Stimulated activated memory B cell treated with anti-CD40 and anti-IgM and Interleukin-4, amounts not matched to agents 10 μg/mL and 1 μg/mL and 100 μg/mL, for 72 hours (primary cell): Measurements from ENCODE around the gene WDR5.
A peak's percentile ranks its signal among the peaks of the same experiment; 100 is the strongest.

Source experiments
- ATAC-seq: fragments of 150-1000 bp; cut with Tn5 transposase; 2 replicates; pipeline ENCODE4 v1.10.0; 2021
- H3K27ac Mint-ChIP-seq: one replicate; pipeline ENCODE4 v1.8.0; 2022; ENCODE audit warnings: mild to moderate bottlenecking, mixed read lengths
- H3K27me3 Mint-ChIP-seq: one replicate; pipeline ENCODE4 v1.8.0; 2022; ENCODE audit warnings: mixed read lengths
- H3K36me3 Mint-ChIP-seq: one replicate; pipeline ENCODE4 v1.8.0; 2022; ENCODE audit warnings: mixed read lengths
- H3K4me1 Mint-ChIP-seq: one replicate; pipeline ENCODE4 v1.8.0; 2022; ENCODE audit warnings: mixed read lengths
- H3K4me3 Mint-ChIP-seq: one replicate; pipeline ENCODE4 v1.8.0; 2022; ENCODE audit warnings: mild to moderate bottlenecking, moderate library complexity, mixed read lengths
- H3K9me3 Mint-ChIP-seq: one replicate; pipeline ENCODE4 v1.8.0; 2022; ENCODE audit warnings: mixed read lengths

WDR5 gene

GRCh38 chr9:134192951-134193731 is 57.3 kb downstream of the WDR5 start:
- Mint-ChIP-seq H3K4me3 (no peak overlapping the region), H3K36me3 (no peaks in the 10 kb centered on the region), H3K27me3 (peaks cover 49% of the 10 kb centered on the region), H3K4me1 (peaks cover 7% of the 10 kb centered on the region), H3K27ac (no peak overlapping the region), H3K9me3 (no peaks in the 10 kb centered on the region)
- ATAC-seq, result no peak

DNA sequence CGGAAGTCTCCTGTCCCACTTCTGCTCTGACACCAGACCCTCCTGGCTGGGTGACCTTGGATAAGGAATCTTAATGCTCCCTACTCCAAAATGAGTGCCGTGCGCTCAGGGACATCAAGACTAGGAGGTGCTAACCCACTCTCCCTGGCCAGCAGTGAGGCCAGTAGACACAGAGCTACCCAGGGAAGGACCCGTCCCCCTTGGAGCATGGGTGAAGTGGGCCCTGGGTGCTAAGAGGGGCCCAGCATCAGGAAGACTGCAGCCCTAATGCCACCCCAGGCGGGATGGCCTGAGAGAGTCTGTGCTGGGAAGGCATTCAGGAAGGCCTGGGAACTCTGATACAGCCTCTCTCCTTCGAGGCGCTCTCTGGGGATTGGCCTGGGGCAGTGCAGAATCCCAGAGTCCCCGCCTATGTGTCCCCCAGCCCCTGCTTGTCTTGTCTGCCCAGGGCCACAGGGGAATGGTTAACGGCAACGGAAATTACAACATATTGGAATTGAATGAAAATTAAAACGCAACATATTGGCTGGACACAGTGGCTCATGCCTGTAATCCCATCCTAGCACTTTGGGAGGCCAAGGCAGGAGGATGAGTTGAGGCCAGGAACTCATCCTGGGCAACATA is 58.1 kb downstream of the WDR5 start:
- peaks cover 7% of the 10 kb centered on the region for H3K4me1 Mint-ChIP-seq

GRCh38 chr9:134195558-134195957 is 59.7 kb downstream of the WDR5 start:
- no peak overlapping the region for H3K4me3 Mint-ChIP-seq

More for the DNA sequence above, 58.1 kb downstream of the WDR5 start:
- Mint-ChIP-seq H3K9me3 (no peaks in the 10 kb centered on the region), H3K4me3 (no peak overlapping the region), H3K27ac (no peak overlapping the region), H3K27me3 (peaks cover 43% of the 10 kb centered on the region), H3K36me3 (no peaks in the 10 kb centered on the region)
- ATAC-seq, result no peak

GRCh38 chr9:134196911-134197310 is 61.0 kb downstream of the WDR5 start:
- H3K4me1 Mint-ChIP-seq, result peaks cover 7% of the 10 kb centered on the region
- H3K4me3 Mint-ChIP-seq, result no peak overlapping the region
- ATAC-seq, result no peak
- H3K27ac Mint-ChIP-seq, result no peak overlapping the region
- peaks cover 26% of the 10 kb centered on the region for H3K27me3 Mint-ChIP-seq
- no peaks in the 10 kb centered on the region for H3K9me3 Mint-ChIP-seq
- H3K36me3 Mint-ChIP-seq, result no peaks in the 10 kb centered on the region

More at GRCh38 chr9:134195558-134195957, 59.7 kb downstream of the WDR5 start:
- peaks cover 7% of the 10 kb centered on the region for H3K4me1 Mint-ChIP-seq
- H3K27me3 Mint-ChIP-seq, result peaks cover 32% of the 10 kb centered on the region
- no peaks in the 10 kb centered on the region for H3K36me3 Mint-ChIP-seq
- no peaks in the 10 kb centered on the region for H3K9me3 Mint-ChIP-seq
- no peak overlapping the region for H3K27ac Mint-ChIP-seq
- no peak for ATAC-seq

DNA sequence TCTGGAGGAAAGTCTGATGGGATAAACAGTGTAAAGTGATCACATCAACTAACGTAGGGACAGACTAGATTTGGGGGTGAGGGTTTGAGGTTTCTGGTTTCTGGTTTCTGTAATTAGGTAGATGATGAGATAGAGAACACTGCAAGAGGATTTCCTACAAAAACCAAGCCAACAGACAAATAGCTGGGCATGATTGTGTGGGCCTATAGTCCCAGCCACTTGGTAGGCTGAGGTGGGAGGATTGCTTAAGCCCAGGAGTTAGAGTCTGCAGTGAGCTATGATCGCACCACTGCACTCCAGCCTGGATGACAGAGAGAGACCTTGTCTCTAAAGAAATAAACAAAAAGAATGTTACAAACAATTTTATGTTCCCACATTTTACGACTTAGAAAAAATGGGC is 62.9 kb downstream of the WDR5 start:
- peaks cover 1% of the 10 kb centered on the region for H3K9me3 Mint-ChIP-seq
- H3K4me1 Mint-ChIP-seq, result peaks cover 7% of the 10 kb centered on the region
- H3K4me3 Mint-ChIP-seq, result no peak overlapping the region
- ATAC-seq, result no peak
- peaks cover 21% of the 10 kb centered on the region for H3K27me3 Mint-ChIP-seq
- no peaks in the 10 kb centered on the region for H3K36me3 Mint-ChIP-seq
- no peak overlapping the region for H3K27ac Mint-ChIP-seq

DNA sequence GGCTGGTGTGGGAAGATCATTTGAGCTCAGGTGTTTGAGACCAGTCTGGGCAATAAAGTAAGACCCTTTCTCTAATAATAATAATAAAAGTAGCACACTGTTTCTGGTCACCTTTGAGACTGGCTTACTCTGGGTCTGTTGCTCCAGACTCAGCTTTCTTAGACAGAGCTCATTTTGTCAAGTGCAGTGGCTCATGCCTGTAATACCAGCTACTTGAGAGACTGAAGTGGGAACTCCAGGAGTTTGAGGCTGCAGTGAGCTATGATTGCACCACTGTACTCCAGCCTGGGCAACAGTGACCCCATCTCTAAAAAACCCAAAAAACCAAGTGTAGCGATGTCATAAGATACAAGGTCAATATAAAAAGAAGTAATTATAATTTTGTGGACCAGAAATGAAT is 64.8 kb downstream of the WDR5 start:
- Mint-ChIP-seq H3K27me3 (peaks cover 30% of the 10 kb centered on the region), H3K27ac (no peak overlapping the region), H3K36me3 (no peaks in the 10 kb centered on the region), H3K9me3 (peaks cover 5% of the 10 kb centered on the region), H3K4me1 (peaks cover 2% of the 10 kb centered on the region), H3K4me3 (no peak overlapping the region)
- no peak for ATAC-seq

DNA sequence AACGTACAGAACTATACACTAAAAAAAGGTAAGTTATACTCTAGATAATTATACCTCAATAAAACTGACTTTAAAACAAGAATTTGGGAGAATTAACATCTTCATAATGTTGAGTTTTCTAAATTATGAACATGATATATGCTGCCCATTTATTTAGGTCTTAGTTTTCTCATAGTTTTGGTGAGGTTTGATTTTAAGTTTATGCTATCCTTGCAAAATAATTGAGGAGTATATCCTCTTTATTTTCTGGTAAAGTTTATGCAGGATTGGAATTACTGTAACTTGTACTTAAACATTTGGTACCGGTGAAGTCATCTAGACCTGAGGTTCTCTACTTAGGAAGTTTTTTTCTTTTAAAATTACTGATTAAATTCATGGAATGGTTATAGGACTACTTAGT is 67.3 kb downstream of the WDR5 start:
- Mint-ChIP-seq H3K27ac (no peak overlapping the region), H3K4me3 (no peak overlapping the region), H3K9me3 (peaks cover 5% of the 10 kb centered on the region), H3K4me1 (no peaks in the 10 kb centered on the region), H3K36me3 (no peaks in the 10 kb centered on the region), H3K27me3 (peaks cover 20% of the 10 kb centered on the region)
- no peak for ATAC-seq

GRCh38 chr9:134204041-134204440 is 68.2 kb downstream of the WDR5 start:
- no peak for ATAC-seq
- Mint-ChIP-seq H3K4me3 (no peak overlapping the region), H3K9me3 (peaks cover 5% of the 10 kb centered on the region), H3K36me3 (no peaks in the 10 kb centered on the region), H3K27me3 (peaks cover 23% of the 10 kb centered on the region), H3K27ac (no peak overlapping the region), H3K4me1 (no peaks in the 10 kb centered on the region)

GRCh38 chr9:134204991-134205578 is 69.2 kb downstream of the WDR5 start:
- ATAC-seq, result no peak
- H3K4me3 Mint-ChIP-seq, result no peak overlapping the region
- H3K9me3 Mint-ChIP-seq, result peaks cover 5% of the 10 kb centered on the region
- H3K27ac Mint-ChIP-seq, result no peak overlapping the region
- no peaks in the 10 kb centered on the region for H3K4me1 Mint-ChIP-seq
- H3K36me3 Mint-ChIP-seq, result no peaks in the 10 kb centered on the region
- peaks cover 30% of the 10 kb centered on the region for H3K27me3 Mint-ChIP-seq

- Mint-ChIP-seq H3K4me3 (no peak overlapping the region), H3K9me3 (peaks cover 5% of the 10 kb centered on the region), H3K27me3 (peaks cover 30% of the 10 kb centered on the region), H3K4me1 (no peaks in the 10 kb centered on the region), H3K27ac (no peak overlapping the region), H3K36me3 (no peaks in the 10 kb centered on the region)
- no peak for ATAC-seq
These were observed 69.9 kb downstream of the WDR5 start for GRCh38 chr9:134205672-134206310.

GRCh38 chr9:134206311-134207300 is 70.7 kb downstream of the WDR5 start:
- H3K4me3 Mint-ChIP-seq, result no peak overlapping the region
- peaks cover 34% of the 10 kb centered on the region for H3K27me3 Mint-ChIP-seq
- H3K4me1 Mint-ChIP-seq, result no peaks in the 10 kb centered on the region
- no peak overlapping the region for H3K27ac Mint-ChIP-seq
- no peaks in the 10 kb centered on the region for H3K36me3 Mint-ChIP-seq
- ATAC-seq, result peak; percentile 82
- H3K9me3 Mint-ChIP-seq, result peaks cover 5% of the 10 kb centered on the region

DNA sequence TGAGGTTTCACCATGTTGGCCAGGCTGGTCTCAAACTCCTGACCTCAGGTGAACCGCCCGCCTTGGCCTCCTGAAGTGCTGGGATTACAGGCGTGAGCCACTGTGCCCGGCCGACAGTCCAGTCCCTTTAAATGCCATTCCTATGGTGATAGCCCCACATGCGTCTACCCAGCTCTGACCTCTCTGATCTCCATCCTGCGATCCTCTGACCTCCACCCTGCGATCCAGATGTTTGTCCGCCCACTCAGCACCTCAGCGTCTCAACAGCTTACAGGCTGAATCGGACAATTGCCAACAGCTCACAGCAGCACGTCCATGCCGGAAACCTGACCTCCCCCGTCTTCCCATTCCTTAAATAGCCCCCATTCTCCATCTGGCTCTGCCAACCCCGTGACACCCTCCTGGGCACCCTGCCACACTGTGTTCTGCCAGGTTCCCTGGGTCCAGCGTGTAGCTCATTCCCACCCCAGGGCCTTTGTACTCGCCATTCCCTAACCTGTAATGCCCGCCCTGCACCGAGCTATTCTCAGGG is 72.5 kb downstream of the WDR5 start:
- no peak for ATAC-seq
- Mint-ChIP-seq H3K27ac (no peak overlapping the region), H3K27me3 (peaks cover 51% of the 10 kb centered on the region), H3K4me1 (no peaks in the 10 kb centered on the region), H3K4me3 (no peak overlapping the region), H3K9me3 (peaks cover 9% of the 10 kb centered on the region), H3K36me3 (no peaks in the 10 kb centered on the region)

- Mint-ChIP-seq H3K36me3 (no peaks in the 10 kb centered on the region), H3K27ac (no peak overlapping the region), H3K27me3 (peaks cover 59% of the 10 kb centered on the region), H3K4me1 (no peaks in the 10 kb centered on the region), H3K9me3 (peaks cover 4% of the 10 kb centered on the region), H3K4me3 (no peak overlapping the region)
- ATAC-seq, result no peak
These were observed 73.3 kb downstream of the WDR5 start for GRCh38 chr9:134208981-134209725.
